HEK293 (cell line): ENCODE measurements around the gene SMC4.

Source experiments
- CTCF ChIA-PET: fragments of 350-600 bp; formaldehyde crosslinking; extraction: SDS; loops from one replicate; lab custom pipeline; 2021; ENCODE audit warnings: antibody characterized with exemption; lab: Yijun Ruan, JAX
- POLR2A ChIA-PET: fragments of 300-600 bp; formaldehyde crosslinking; extraction: SDS; loops from one replicate; lab custom pipeline; 2020; ENCODE audit warnings: antibody characterized with exemption, inconsistent platforms; lab: Yijun Ruan, JAX
- H3K27ac ChIP-seq: fragments of 200-500 bp; sonication (Bioruptor generic); 2 replicates; pipeline ENCODE4 v1.5.1; 2014; ENCODE audit warnings: low read depth, low read length, control low read depth, inconsistent platforms; ENCODE audit errors: extremely low read depth
- H3K36me3 ChIP-seq, 2 experiments: fragments of 200-500 bp in 1 of 2; sonication (Bioruptor generic) in 1 of 2; 1 replicate in 1 of 2; 2 replicates in 1 of 2; pipeline ENCODE4 v1.5.1; 2014 to 2017; ENCODE audit warnings: inconsistent platforms in 2 of 2, low read length in 2 of 2; ENCODE audit not compliant: control insufficient read depth in 2 of 2, insufficient read depth in 1 of 2
- H3K4me1 ChIP-seq: fragments of 200-500 bp; sonication (Bioruptor generic); 2 replicates; pipeline ENCODE4 v1.5.1; 2014; ENCODE audit warnings: mild to moderate bottlenecking, low read length, inconsistent platforms; ENCODE audit not compliant: control insufficient read depth, insufficient read depth
- H3K4me3 ChIP-seq: 2 replicates; pipeline ENCODE4 v1.5.1; 2011; ENCODE audit warnings: low read depth, mild to moderate bottlenecking, control low read depth, low read length, moderate library complexity
- H3K9me3 ChIP-seq: fragments of 200-500 bp; sonication (Bioruptor generic); 2 replicates; pipeline ENCODE4 v1.5.1; 2014; ENCODE audit warnings: low read depth, low read length, inconsistent platforms; ENCODE audit not compliant: control insufficient read depth, insufficient read depth
- HOXA7 ChIP-seq: sonication (generic); formaldehyde crosslinking; IDR thresholded peaks from 2 replicates; pipeline ENCODE4 v1.8.1; 2022; ENCODE audit warnings: missing genetic modification reagents, borderline replicate concordance
- HOXC10 ChIP-seq: sonication (generic); formaldehyde crosslinking; IDR thresholded peaks from 2 replicates; pipeline ENCODE4 v1.8.1; 2023; ENCODE audit warnings: mild to moderate bottlenecking, missing genetic modification reagents
- HOXD13 ChIP-seq: sonication (generic); formaldehyde crosslinking; IDR thresholded peaks from 2 replicates; pipeline ENCODE4 v1.8.0; 2022; ENCODE audit warnings: missing genetic modification reagents, borderline replicate concordance
- KLF17 ChIP-seq: fragments of 450-650 bp; formaldehyde crosslinking; IDR thresholded peaks from 2 replicates; pipeline ENCODE4 v1.5.1; 2016; ENCODE audit warnings: missing biosample characterization, missing genetic modification characterization
- PRDM1 ChIP-seq: fragments of 450-650 bp; formaldehyde crosslinking; IDR thresholded peaks from 2 replicates; pipeline ENCODE4; 2016; ENCODE audit warnings: missing biosample characterization, missing genetic modification characterization
- PRDM6 ChIP-seq: fragments of 450-650 bp; formaldehyde crosslinking; IDR thresholded peaks from 2 replicates; pipeline ENCODE4 v1.5.1; 2017; ENCODE audit warnings: missing biosample characterization, missing genetic modification characterization
- TRIM28 ChIP-seq: IDR thresholded peaks from 2 replicates; pipeline ENCODE4 v1.6.1; 2011; ENCODE audit warnings: low read length, control low read depth, borderline replicate concordance
- ZBTB17 ChIP-seq: fragments of 450-650 bp; formaldehyde crosslinking; IDR thresholded peaks from 2 replicates; pipeline ENCODE4 v1.5.1; 2016; ENCODE audit warnings: missing biosample characterization, missing genetic modification characterization
- ZFP37 ChIP-seq: fragments of 450-650 bp; formaldehyde crosslinking; IDR thresholded peaks from 2 replicates; pipeline ENCODE4 v1.5.1; 2016; ENCODE audit warnings: missing biosample characterization, missing genetic modification characterization
- ZIC2 ChIP-seq: fragments of 450-650 bp; formaldehyde crosslinking; IDR thresholded peaks from 2 replicates; pipeline ENCODE4 v1.5.1; 2016; ENCODE audit warnings: missing biosample characterization, missing genetic modification characterization
- ZNF138 ChIP-seq: fragments of 450-650 bp; formaldehyde crosslinking; IDR thresholded peaks from 2 replicates; pipeline ENCODE4 v1.5.1; 2016; ENCODE audit warnings: missing biosample characterization, missing genetic modification characterization, borderline replicate concordance
- ZNF350 ChIP-seq: fragments of 450-650 bp; formaldehyde crosslinking; IDR thresholded peaks from 2 replicates; pipeline ENCODE4 v1.5.0; 2017; ENCODE audit warnings: missing biosample characterization, mild to moderate bottlenecking, missing genetic modification characterization
- ZNF362 ChIP-seq: fragments of 450-650 bp; formaldehyde crosslinking; IDR thresholded peaks from 2 replicates; pipeline ENCODE4 v1.5.1; 2016; ENCODE audit warnings: missing biosample characterization, missing genetic modification characterization
- ZNF426 ChIP-seq: fragments of 450-650 bp; formaldehyde crosslinking; IDR thresholded peaks from 2 replicates; pipeline ENCODE4 v1.5.1; 2017; ENCODE audit warnings: missing biosample characterization, missing genetic modification characterization, mild to moderate bottlenecking, inconsistent platforms, moderate library complexity
- ZNF48 ChIP-seq: fragments of 450-650 bp; formaldehyde crosslinking; IDR thresholded peaks from 2 replicates; pipeline ENCODE4 v1.5.1; 2016; ENCODE audit warnings: missing biosample characterization, missing genetic modification characterization
- ZNF518A ChIP-seq: fragments of 450-650 bp; formaldehyde crosslinking; conservative IDR thresholded peaks from 2 replicates; pipeline ENCODE4 v1.5.1; 2016; ENCODE audit warnings: low read depth, missing biosample characterization, missing genetic modification characterization
- ZNF600 ChIP-seq: fragments of 450-650 bp; formaldehyde crosslinking; IDR thresholded peaks from 2 replicates; pipeline ENCODE4 v1.5.1; 2016; ENCODE audit warnings: missing biosample characterization, missing genetic modification characterization
- ZNF624 ChIP-seq: fragments of 450-650 bp; formaldehyde crosslinking; IDR thresholded peaks from 2 replicates; pipeline ENCODE4 v1.5.1; 2017; ENCODE audit warnings: missing biosample characterization, missing genetic modification characterization
- ZNF747 ChIP-seq: fragments of 450-650 bp; formaldehyde crosslinking; IDR thresholded peaks from 2 replicates; pipeline ENCODE4 v1.5.1; 2016; ENCODE audit warnings: missing biosample characterization, missing genetic modification characterization

SMC4 gene

GRCh38 chr3:160370987-160371857 lies 28.2 kb upstream of the SMC4 start:
- Histone ChIP-seq H3K4me3 (no peak overlapping the region), H3K4me1 (peaks cover 2% of the 10 kb centered on the region; the same call in 1 of the 2 replicates), H3K27ac (no peak overlapping the region), H3K9me3 (no peaks in the 10 kb centered on the region), H3K36me3 (peaks cover 0 to 26% of the 10 kb centered on the region in 2 experiments; a peak in 1 of 3 replicates)
- CTCF ChIA-PET = interaction anchor here (0.6 kb wide), 1 partner anchor 31 kb away, joined by 5 read pairs; no protein-coding TSS in a partner anchor
- POLR2A ChIA-PET = no interaction called here
- TF ChIP-seq ZNF350 (tag by site-specific recombination) = no peak
- no peak for TF ChIP-seq HOXA7
- TF ChIP-seq ZNF138 (tag by site-specific recombination) = no peak
- TF ChIP-seq TRIM28 = no peak
- TF ChIP-seq ZIC2 (tag by site-specific recombination) = no peak
- no peak for TF ChIP-seq ZNF624 (tag by site-specific recombination)
- TF ChIP-seq HOXD13 (CRISPR knock-in tag) = no peak
- no peak for TF ChIP-seq ZBTB17 (tag by site-specific recombination)
- TF ChIP-seq ZNF518A (tag by site-specific recombination) = no peak
- TF ChIP-seq ZNF48 (tag by site-specific recombination) = no peak
- no peak for TF ChIP-seq KLF17 (tag by site-specific recombination)
- TF ChIP-seq HOXC10 = no peak
- TF ChIP-seq ZNF747 (tag by site-specific recombination) = no peak
- TF ChIP-seq ZNF600 (tag by site-specific recombination) = no peak
- no peak for TF ChIP-seq ZNF426 (tag by site-specific recombination)
- TF ChIP-seq ZFP37 (tag by site-specific recombination) = no peak

GRCh38 chr3:160372780-160373179 lies 26.7 kb upstream of the SMC4 start:
- H3K4me3 ChIP-seq = no peak overlapping the region
- H3K27ac ChIP-seq = no peak overlapping the region
- peaks cover 2% of the 10 kb centered on the region; the same call in 1 of the 2 replicates for H3K4me1 ChIP-seq
- no peak for TF ChIP-seq ZNF362 (tag by site-specific recombination)
- TF ChIP-seq PRDM1 (tag by site-specific recombination) = 0 out of 2 replicates have a peak, but pooled peaks have one; percentile 25
- peak; percentile 30 for TF ChIP-seq PRDM6 (tag by site-specific recombination)
- H3K36me3 ChIP-seq = peaks cover 0 to 34% of the 10 kb centered on the region in 2 experiments; a peak in 1 of 3 replicates
- CTCF ChIA-PET = no interaction called here
- H3K9me3 ChIP-seq = no peaks in the 10 kb centered on the region
- POLR2A ChIA-PET = no interaction called here
